Right ventricle myocardium superior (tissue), 1 donor: ENCODE measurements around the gene DDX47. TPM values are rescaled to one million over a fixed set of nuclear protein-coding genes. Genes with fewer than 3 reads are reported as not detected.
"Not testable (repeated sequence)": the region's sequence is repeated elsewhere in the genome, so short reads cannot be mapped to it uniquely, and the experiment has no call there.

ENCODE experiments used
- ATAC-seq: fragments of 200-7000 bp; cut with Tn5 transposase; one replicate; pipeline ENCODE4 v1.9.1; 2020; ENCODE audit warnings: mild to moderate bottlenecking; ENCODE audit not compliant: poor library complexity
- DNase-seq: peaks from one replicate; pipeline ENCODE4 v3.0.0-alpha.2; 2020
- intact Hi-C: fragments of 100-400 bp; cut with DNase I; formaldehyde crosslinking; loops from one replicate; pipeline ENCODE4 v1.11.2; 2022
- microRNA-seq: library from miRNA; unstranded; fragments of <30 nt; microRNA quantifications from one replicate; pipeline ENCODE4 v1.2.0, GENCODE V29; 2020
- total RNA-seq: library from RNA; stranded (reverse); fragmentation: NEBNext Ultra II Directional; extraction: Animal tissue kit (Norgen Biotek cat#: 25700); gene quantifications from one replicate; pipeline ENCODE4 v1.2.1, GENCODE V29; 2021
- donor health status: DM: no; HTN: yes; CAD: no; lungs with severe emphysema.

Gene DDX47
- total RNA-seq, 1 donor from 2014 or later, result 24.9 TPM

- intact Hi-C loops, result no loop called here
- DNase-seq (no peak), ATAC-seq (no peak)
These were observed 40.3 kb downstream of the DDX47 start for GRCh38 chr12:12853435-12853834.

GRCh38 chr12:12859690-12860089, 46.5 kb downstream of the DDX47 start:
- ATAC-seq (no peak), DNase-seq (no peak)

GRCh38 chr12:12864243-12864642, 51.1 kb downstream of the DDX47 start:
- ATAC-seq, result no peak

More at GRCh38 chr12:12859690-12860089, 46.5 kb downstream of the DDX47 start:
- intact Hi-C loops, result no loop called here

GRCh38 chr12:12868477-12869235, 55.5 kb downstream of the DDX47 start:
- ATAC-seq (no peak), DNase-seq (no peak)
- intact Hi-C loops, result no loop called here

More at GRCh38 chr12:12864243-12864642, 51.1 kb downstream of the DDX47 start:
- no peak for DNase-seq
- intact Hi-C loops, result no loop called here

- ATAC-seq (no peak), DNase-seq (no peak)
- intact Hi-C loops, result no loop called here
These were observed 57.3 kb downstream of the DDX47 start for GRCh38 chr12:12870465-12870864.

- DNase-seq (no peak), ATAC-seq (no peak)
- intact Hi-C loops, result no loop called here
These were observed 58.5 kb downstream of the DDX47 start for GRCh38 chr12:12871587-12872138.

- intact Hi-C loops, result no loop called here
- DNase-seq, result no peak
- ATAC-seq, result peak; percentile 12
These were observed 59.2 kb downstream of the DDX47 start for GRCh38 chr12:12872139-12872933.

GRCh38 chr12:12872934-12873275, 59.8 kb downstream of the DDX47 start:
- DNase-seq, result no peak
- intact Hi-C loops, result no loop called here
- no peak for ATAC-seq

- intact Hi-C loops, result no loop called here
- DNase-seq (no peak), ATAC-seq (no peak)
These were observed 60.9 kb downstream of the DDX47 start for GRCh38 chr12:12874029-12874428.

GRCh38 chr12:12875301-12875700, 62.2 kb downstream of the DDX47 start:
- ATAC-seq, intact Hi-C loops, DNase-seq: not testable (repeated sequence)

GRCh38 chr12:12877153-12877768, 64.1 kb downstream of the DDX47 start:
- DNase-seq, result no peak
- intact Hi-C loops, result no loop called here
- ATAC-seq, result no peak

- DNase-seq (no peak), ATAC-seq (no peak)
- intact Hi-C loops, result no loop called here
These were observed 64.8 kb downstream of the DDX47 start for GRCh38 chr12:12877781-12878455.

Small RNA genes within 50 kb of the gene (microRNA-seq; reads per million reads assigned to microRNA genes)
- gene MIR613, result not detected

Other genes with a start within 250 kb of the DDX47 start
- gene CREBL2, start 201.5 kb upstream of the DDX47 start, total RNA-seq, result 16.7 TPM
- gene GPR19, start 117.2 kb upstream of the DDX47 start, total RNA-seq, result not detected
- gene CDKN1B, start 96.0 kb upstream of the DDX47 start, total RNA-seq, result 37.5 TPM
- 18.8 TPM for gene APOLD1, start 27.7 kb upstream of the DDX47 start, total RNA-seq
- gene GPRC5A, start 78.2 kb downstream of the DDX47 start, total RNA-seq, result 2.0 TPM
- gene GPRC5D, start 138.8 kb downstream of the DDX47 start, total RNA-seq, result not detected
- gene HEBP1, start 186.9 kb downstream of the DDX47 start, total RNA-seq, result 65.3 TPM
- gene FAM234B, start 231.0 kb downstream of the DDX47 start, total RNA-seq, result 1.8 TPM